Neural crest cell (in vitro differentiated cells): ENCODE results near the gene DNMBP. TPM values are rescaled to one million over a fixed set of nuclear protein-coding genes. Genes with fewer than 3 reads are reported as not detected.
"Not testable (repeated sequence)": the region's sequence is repeated elsewhere in the genome, so short reads cannot be mapped to it uniquely, and the experiment has no call there.

Experiments
- DNase-seq: peaks from one replicate; pipeline ENCODE4 v3.0.0; 2021; ENCODE audit warnings: low read depth, mixed read lengths, low spot score
- H3K27ac Mint-ChIP-seq: one replicate; pipeline ENCODE4 v1.8.0; 2021; ENCODE audit warnings: mild to moderate bottlenecking, mixed read lengths; ENCODE audit not compliant: unreplicated experiment
- H3K27me3 Mint-ChIP-seq: 2 replicates; pipeline ENCODE4 v1.8.0; 2021; ENCODE audit warnings: low read depth, mild to moderate bottlenecking, mixed read lengths
- H3K36me3 Mint-ChIP-seq: 2 replicates; pipeline ENCODE4 v1.8.0; 2021; ENCODE audit warnings: low read depth, mild to moderate bottlenecking, mixed read lengths
- H3K4me1 Mint-ChIP-seq: 2 replicates; pipeline ENCODE4 v1.8.0; 2021; ENCODE audit warnings: mixed read lengths
- H3K4me3 Mint-ChIP-seq: one replicate; pipeline ENCODE4 v1.8.0; 2021; ENCODE audit warnings: mild to moderate bottlenecking, mixed read lengths
- H3K9me3 Mint-ChIP-seq: 2 replicates; pipeline ENCODE4 v1.8.0; 2021; ENCODE audit warnings: mixed read lengths
- CTCF ChIP-seq: fragments of 200-600 bp; sonication (generic); conservative IDR thresholded peaks from 2 replicates; pipeline ENCODE4 v1.5.0; 2021; ENCODE audit warnings: antibody characterized with exemption, mild to moderate bottlenecking
- total RNA-seq: library from RNA; stranded (reverse); gene quantifications from 2 replicates; pipeline ENCODE4 v1.2.1, GENCODE V29; 2021

DNMBP gene
- total RNA-seq, 1 donor from 2014 or later: 17.8 TPM

- Mint-ChIP-seq H3K27ac (no peak overlapping the region), H3K9me3 (no peaks in the 10 kb centered on the region), H3K27me3 (no peaks in the 10 kb centered on the region), H3K4me3 (peak overlapping the region; percentile 98), H3K36me3 (peaks cover 11% of the 10 kb centered on the region), H3K4me1 (peaks cover 56% of the 10 kb centered on the region)
- TF ChIP-seq CTCF: no peak
- no peak for DNase-seq
Observed at GRCh38 chr10:99912041-99912440, 97.7 kb downstream of the DNMBP start.

GRCh38 chr10:99908512-99908911 is 101.2 kb downstream of the DNMBP start:
- TF ChIP-seq CTCF: no peak
- Mint-ChIP-seq H3K27ac (no peak overlapping the region), H3K36me3 (peaks cover 18% of the 10 kb centered on the region), H3K4me3 (no peak overlapping the region), H3K9me3 (no peaks in the 10 kb centered on the region), H3K4me1 (peaks cover 42% of the 10 kb centered on the region), H3K27me3 (no peaks in the 10 kb centered on the region)
- DNase-seq: no peak

- no peaks in the 10 kb centered on the region for H3K9me3 Mint-ChIP-seq
- no peak overlapping the region for H3K4me3 Mint-ChIP-seq
- H3K27ac Mint-ChIP-seq: peak overlapping the region; percentile 47
- no peak for DNase-seq
- H3K4me1 Mint-ChIP-seq: peaks cover 23% of the 10 kb centered on the region
- no peak for TF ChIP-seq CTCF
- peaks cover 18% of the 10 kb centered on the region for H3K36me3 Mint-ChIP-seq
- no peaks in the 10 kb centered on the region for H3K27me3 Mint-ChIP-seq
Observed at GRCh38 chr10:99906470-99906869, 103.3 kb downstream of the DNMBP start.

- no peak for TF ChIP-seq CTCF
- no peak for DNase-seq
- Mint-ChIP-seq H3K36me3 (peaks cover 18% of the 10 kb centered on the region), H3K4me3 (no peak overlapping the region), H3K4me1 (peaks cover 19% of the 10 kb centered on the region), H3K9me3 (no peaks in the 10 kb centered on the region), H3K27me3 (no peaks in the 10 kb centered on the region), H3K27ac (peak overlapping the region; percentile 47)
Observed at GRCh38 chr10:99905971-99906370, 103.8 kb downstream of the DNMBP start.

- no peak for DNase-seq
- H3K9me3 Mint-ChIP-seq: no peaks in the 10 kb centered on the region
- H3K36me3 Mint-ChIP-seq: peaks cover 33% of the 10 kb centered on the region
- H3K4me3 Mint-ChIP-seq: no peak overlapping the region
- no peaks in the 10 kb centered on the region for H3K27me3 Mint-ChIP-seq
- H3K4me1 Mint-ChIP-seq: no peaks in the 10 kb centered on the region
- no peak overlapping the region for H3K27ac Mint-ChIP-seq
- no peak for TF ChIP-seq CTCF
Observed at GRCh38 chr10:99895867-99896266, 113.9 kb downstream of the DNMBP start.

GRCh38 chr10:99895066-99895465 is 114.7 kb downstream of the DNMBP start:
- H3K9me3 Mint-ChIP-seq, H3K4me3 Mint-ChIP-seq, H3K27ac Mint-ChIP-seq, H3K27me3 Mint-ChIP-seq, H3K4me1 Mint-ChIP-seq, DNase-seq: not testable (repeated sequence)
- H3K36me3 Mint-ChIP-seq: peaks cover 37% of the 10 kb centered on the region
